A673 (cell line): ENCODE data around the gene OR10J4.

Experiments
- CTCF ChIP-seq: fragments of 300-800, 200-600 bp; sonication (generic); conservative IDR thresholded peaks from 2 replicates; pipeline ENCODE4 v1.5.1; 2017; ENCODE audit warnings: low read depth, mild to moderate bottlenecking, antibody characterized with exemption, low read length, moderate library complexity, mixed read lengths
- EZH2 ChIP-seq: fragments of 200-600 bp; sonication (generic); IDR thresholded peaks from 2 replicates; pipeline ENCODE4 v1.6.1; 2017; ENCODE audit warnings: borderline replicate concordance, low read depth, mild to moderate bottlenecking, mixed read lengths, antibody characterized with exemption, low read length; ENCODE audit not compliant: poor library complexity, severe bottlenecking

GRCh38 chr1:159428536-159428935 is 3.5 kb upstream of the OR10J4 start:
- TF ChIP-seq CTCF (no peak), EZH2 (no peak)
